ENCODE data around the gene C11orf98. TPM values are rescaled to one million over a fixed set of nuclear protein-coding genes. Genes with fewer than 3 reads are reported as not detected.
"Not testable (repeated sequence)": the region's sequence is repeated elsewhere in the genome, so short reads cannot be mapped to it uniquely, and the experiment has no call there.

The C11orf98 gene
- total RNA-seq, 1 donor from 2014 or later, result 49.2 TPM

DNA sequence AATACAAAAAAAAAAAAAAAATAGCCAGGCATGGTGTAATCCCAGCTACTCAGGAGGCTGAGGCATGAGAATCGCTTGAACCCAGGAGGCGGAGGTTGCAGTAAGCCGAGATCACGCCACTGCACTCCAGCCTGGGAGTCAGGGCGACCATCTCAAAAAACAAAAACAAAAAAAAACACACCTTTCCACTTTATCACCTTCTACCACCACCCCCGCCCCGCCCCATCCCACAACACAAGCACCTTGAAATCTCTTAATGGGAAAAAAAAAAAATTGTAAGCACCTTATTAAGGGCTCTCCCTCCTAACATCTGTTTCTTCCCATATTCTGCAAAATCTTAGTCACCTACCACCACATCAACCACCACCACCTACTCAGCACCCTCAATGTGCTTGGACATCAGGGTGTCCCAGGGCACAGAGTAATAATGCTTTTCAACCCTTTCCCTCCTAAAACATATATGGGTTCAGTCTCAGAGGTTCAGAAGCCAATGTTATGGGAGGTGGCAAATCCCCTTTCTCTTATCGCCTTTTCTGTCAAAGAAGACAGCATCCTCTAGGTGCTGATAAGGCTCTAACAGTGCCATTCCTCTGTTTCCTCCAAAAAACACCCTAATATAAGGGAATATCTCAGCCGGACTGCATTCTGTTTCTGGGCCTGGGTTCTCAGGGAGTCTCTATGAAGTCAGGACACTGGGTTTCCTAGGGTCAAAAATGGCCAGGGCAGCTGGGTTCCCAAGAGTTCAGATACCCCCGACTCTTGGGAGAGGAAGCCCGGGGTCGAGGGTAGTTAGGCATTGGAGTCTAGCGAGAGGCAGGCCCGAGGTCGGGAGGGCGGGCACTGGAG is 12.6 kb downstream of the C11orf98 start:
- no peak for DNase-seq (ENCODE audit: low read depth, low spot score)

DNA sequence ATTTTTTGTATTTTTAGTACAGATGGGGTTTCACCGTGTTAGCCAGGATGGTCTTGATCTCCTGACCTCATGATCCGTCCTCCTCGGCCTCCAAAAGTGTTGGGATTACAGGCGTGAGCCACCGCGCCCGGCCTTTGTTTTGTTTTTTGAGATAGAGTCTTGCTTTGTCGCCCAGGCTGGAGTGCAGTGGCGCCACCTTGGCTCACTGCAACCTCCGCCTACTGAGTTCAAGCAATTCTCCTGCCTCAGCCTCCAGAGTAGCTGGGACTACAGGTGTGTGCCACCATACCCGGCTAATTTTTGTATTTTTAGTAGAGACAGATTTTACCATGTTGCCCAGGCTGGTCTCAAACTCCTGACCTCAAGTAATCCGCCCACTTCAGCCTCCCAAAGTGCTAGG is 14.7 kb downstream of the C11orf98 start:
- DNase-seq (ENCODE audit: low read depth, low spot score), result not testable (repeated sequence)

DNA sequence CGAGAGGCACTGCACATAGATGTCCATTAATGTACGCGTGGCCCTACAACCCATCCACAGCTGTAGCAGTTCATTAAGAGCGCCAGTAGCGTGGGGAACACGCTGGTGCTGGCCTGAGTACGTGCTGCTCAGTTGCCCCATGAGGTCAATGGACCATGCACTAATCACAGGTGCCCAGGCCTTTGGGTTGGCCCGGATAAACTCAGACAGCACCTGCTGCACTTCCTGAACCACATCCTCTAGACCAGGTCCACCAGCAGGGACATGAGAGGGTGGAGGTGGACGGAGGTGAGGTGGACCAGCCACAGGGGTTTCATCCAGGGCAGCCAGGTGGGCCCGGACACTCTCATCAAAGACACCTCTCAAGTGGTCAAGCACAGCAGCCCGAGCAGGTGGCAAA is 15.5 kb downstream of the C11orf98 start:
- DNase-seq (ENCODE audit: low read depth, low spot score), result no peak

DNA sequence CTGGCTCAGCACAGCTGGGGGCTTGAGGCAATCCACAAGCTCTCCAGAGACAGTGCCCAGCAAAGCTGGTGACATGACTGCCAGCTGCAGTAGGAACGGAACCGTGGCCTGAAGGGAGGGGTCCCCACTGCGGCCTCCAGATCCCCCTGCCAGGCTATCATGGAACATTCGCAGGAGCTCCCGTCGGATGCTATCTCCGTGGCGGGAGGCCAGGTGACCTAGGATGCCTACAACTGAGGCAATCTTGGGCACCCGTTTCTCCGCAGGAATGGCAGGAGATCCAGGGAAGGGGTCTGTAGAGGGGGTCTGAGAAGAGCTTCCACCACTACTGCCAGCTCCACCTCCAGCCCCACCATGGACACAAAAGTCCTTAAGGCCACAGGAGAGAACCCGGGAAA is 16.0 kb downstream of the C11orf98 start:
- DNase-seq (ENCODE audit: low read depth, low spot score), result no peak

DNA sequence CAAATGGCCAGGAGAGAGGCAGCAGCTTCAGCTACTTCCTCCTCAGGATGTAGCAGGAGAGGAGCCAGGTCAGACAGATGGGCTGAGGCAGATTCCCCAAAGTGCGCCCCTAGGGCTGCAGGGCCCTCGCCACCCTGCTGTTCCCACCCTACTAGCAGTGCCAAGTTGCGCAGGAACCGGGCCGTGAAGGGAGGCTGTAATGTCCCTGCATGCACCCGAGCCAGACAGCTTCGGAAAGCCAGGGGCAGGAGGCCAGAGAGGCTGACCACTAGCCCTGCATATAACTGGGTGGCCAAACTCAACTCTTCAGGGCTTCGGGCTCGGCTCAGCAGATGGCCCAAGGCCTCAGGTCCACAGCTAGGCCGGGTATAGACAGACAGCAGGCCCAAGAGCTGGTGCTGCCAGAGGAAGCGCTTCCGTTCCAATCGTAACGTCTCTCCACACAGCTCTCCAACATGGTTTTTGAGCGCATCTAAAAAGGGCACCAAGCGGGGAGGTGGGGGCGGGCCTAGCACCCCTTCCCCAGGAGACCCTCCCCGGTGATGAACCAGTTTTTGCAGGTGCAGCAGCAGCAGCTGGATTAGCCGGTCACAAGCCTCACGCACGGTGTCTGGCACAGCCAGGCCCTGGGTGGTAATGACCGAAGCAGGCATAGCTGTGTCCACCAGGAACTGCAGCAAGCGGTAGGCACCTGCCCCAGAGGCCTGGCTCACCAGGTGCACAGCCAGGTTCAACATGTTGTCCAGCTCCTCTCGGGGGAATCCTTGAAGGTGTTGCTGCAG is 16.6 kb downstream of the C11orf98 start:
- no peak for DNase-seq (ENCODE audit: low read depth, low spot score)

DNA sequence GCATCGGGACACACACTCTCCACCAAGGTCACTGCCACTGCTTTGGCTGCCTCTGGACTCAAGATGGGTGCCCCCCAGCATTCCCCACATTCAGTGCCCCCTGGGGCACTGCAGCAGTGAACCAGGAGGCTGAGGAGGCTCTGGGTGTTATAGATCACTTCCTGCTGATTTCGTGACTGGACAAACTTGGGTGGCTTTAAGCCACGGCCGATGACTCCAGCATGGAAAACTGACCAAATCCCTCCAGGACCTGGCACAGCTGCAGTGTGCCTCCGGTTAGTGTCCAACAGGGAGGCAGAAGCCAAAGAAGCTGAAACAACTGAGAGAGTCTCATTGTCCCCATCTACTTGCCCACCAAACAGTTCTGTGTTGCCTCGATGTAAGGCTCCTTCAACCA is 17.4 kb downstream of the C11orf98 start:
- no peak for DNase-seq (ENCODE audit: low read depth, low spot score)

DNA sequence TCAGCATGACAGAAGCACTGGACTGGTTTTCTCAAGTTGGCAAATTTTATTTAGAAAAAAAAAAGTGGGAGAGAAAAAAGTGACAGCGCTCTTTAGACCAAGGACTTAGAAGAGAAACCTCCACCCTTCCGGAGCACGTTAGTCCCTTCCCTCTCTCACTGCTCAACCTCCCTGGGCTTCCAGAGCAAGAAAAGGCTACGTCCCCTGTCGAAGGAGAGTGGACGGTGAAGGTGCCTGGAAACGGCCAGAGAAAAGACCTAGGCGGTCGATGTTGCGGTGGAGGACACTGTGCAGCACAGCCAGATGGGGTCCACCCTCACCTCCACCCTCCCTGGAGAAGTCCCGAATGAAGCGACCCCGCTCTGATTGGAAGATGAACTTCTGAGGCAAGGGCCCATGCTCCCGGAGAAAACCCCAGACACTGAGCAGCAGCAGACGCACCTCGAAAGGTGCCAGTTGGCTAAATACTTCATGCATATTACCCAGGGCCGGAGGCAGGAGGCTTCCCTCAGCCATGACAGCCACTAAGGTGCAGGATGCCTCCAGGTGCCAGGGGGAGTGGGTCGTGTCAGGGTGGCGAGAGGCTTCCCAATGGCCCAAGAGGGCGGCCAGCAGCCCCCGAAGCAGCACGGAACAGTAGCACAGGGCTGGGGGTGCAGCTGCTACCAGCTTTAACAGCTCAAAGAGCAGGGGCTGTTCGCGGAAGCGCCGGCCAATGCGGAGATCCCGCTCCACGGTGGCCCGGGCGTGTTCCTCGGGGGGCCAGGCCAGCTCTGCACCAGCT is 18.0 kb downstream of the C11orf98 start:
- DNase-seq (ENCODE audit: low read depth, low spot score), result no peak

DNA sequence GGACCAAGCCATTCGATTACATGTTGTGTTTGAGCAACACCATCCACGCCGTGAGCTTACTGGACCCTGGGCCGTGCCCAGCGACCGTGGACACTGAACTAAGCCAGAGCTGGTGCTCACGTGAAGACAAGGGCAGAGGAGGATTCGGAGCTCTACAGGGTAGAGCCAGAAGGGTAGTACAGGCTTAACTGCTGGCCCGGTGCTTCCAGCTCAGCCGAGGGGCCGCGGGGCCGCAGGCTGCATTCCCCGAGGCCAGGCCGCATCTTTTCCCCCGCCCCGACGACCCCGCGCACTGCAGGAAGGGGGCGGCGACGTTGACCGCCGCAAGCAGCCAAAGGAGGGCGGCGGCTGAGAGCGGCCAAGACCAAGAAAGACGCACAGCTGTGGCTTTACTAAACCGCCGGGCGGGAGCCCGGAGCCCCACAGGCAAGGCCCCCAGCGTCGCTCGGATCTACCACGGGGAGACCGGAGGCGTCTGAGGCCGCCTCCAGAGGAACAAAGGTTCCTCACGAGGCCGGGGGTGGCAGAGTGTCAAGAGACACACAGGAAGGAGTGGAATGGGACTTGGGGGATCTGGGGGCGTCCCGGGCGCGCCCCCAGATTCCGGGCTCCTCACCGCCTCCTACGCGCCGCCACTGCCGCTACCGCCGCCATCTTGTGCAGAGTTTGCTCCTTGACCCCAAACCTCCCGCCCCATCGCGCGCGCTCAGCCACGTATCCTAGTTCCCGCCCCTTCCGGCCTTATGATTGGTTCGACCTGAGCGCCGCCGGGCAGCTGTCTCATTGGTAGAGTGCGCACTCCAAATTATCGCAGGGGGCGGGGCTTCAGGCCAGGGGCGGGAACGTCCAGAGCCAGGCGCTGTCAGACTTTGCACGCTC is 18.8 kb downstream of the C11orf98 start, which contains the start of gene GANAB:
TSS of gene GANAB (minus strand) at position 668 of the 879 bp plus-strand sequence. CDS start at position 654, 14 bp downstream.
- peak; percentile 92 for DNase-seq (ENCODE audit: low read depth, low spot score)

DNA sequence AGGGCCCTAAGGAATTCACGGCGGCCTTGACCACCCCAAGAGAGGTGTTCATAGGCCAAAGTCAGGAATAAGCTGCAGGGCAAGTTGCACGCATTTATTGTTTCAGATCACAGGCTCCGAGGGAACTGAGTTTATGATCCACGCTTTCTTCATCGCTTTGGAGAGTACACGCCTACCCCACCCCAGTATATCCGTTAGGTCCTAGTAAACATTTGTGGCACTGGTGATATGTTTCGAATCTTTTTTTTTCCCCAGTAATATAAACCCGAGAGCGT is 19.4 kb downstream of the C11orf98 start:
- no peak for DNase-seq (ENCODE audit: low read depth, low spot score)

DNA sequence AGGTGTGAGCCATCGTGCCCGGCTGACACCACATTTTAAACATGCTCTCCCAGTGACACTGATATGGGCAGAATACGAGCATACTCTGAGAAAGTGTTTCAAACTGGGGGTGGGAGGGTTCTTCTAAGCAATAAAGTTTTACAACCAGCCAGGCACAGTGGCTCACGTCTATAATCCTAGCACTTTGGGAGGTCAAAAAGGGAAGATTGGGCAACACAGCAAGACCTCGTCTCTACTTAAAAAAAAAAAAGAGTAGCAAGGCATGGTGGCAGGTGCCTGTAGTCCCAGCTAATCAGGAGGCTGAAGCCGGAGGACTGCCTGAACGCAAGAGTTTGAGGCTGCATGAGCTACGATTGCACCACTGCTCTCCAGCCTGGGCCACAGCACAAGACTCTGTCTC is 20.8 kb downstream of the C11orf98 start:
- DNase-seq (ENCODE audit: low read depth, low spot score), result no peak

DNA sequence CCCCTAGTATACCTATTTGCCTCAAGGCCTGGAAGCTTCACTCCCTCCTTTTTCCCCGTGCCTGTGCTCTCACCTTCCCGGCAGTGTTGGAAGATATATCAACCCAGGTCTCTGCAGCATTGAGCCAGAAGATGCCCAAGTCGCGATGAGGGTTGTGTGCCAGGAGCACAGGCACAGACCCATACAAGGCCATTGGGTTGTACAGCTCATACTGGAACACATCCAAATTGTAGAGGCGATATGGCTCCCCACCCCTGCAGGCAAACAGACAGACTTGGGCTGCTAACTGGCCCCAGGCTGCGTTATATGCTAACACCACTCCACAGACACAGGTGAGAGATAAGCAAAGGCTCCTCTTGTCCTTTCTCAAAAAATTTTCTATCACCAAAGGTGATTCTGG is 32.5 kb downstream of the C11orf98 start:
- no peak for DNase-seq (ENCODE audit: low read depth, low spot score)

DNA sequence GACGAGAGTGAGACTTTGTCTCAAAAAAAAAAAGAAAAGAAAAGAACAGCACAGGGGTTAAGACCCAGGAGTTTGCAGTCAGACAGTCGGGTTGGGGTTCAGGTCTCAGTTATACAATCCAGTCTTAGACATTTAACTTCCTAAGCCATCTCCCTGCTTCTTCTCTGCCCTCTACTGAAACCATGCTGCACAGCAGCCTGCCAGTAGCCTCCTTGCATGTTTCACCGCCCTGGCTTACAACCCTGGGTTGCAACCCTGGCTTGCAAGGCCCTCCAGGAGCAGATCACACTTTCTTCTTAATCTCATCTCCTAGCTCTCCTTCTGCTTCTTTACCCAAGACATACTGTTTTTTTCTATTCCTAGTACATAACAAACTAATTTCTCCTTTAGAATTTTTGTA is 37.3 kb downstream of the C11orf98 start:
- no peak for DNase-seq (ENCODE audit: low read depth, low spot score)

DNA sequence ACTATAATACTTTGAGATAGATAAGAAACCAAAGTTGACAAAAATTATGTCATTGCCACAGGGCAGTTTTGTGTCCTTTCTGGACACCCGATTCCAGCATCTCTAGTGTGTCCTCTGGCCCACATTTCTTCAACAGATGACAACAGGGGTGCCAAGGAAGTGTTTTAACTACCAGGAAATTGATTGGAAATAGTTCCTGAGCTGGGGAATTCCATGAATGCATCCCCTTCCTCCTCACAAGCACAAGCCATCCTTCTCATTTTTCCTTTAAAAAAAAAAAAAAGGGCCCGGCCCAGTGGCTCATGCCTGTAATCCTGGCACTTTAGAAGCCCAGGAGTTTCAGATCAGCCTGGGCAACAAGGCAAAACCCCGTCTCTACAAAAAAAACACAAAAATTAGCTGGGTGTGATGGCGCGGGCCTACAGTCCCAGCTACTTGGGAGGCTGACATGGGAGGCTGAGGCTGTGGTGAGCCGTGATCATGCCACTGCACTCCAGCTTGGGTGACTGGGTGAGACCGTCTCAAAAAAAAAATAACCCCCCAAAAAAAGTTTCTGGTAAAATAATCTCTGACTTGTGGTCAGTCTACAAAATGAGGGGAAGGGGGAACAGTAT is 42.4 kb downstream of the C11orf98 start:
- DNase-seq (ENCODE audit: low read depth, low spot score), result no peak

DNA sequence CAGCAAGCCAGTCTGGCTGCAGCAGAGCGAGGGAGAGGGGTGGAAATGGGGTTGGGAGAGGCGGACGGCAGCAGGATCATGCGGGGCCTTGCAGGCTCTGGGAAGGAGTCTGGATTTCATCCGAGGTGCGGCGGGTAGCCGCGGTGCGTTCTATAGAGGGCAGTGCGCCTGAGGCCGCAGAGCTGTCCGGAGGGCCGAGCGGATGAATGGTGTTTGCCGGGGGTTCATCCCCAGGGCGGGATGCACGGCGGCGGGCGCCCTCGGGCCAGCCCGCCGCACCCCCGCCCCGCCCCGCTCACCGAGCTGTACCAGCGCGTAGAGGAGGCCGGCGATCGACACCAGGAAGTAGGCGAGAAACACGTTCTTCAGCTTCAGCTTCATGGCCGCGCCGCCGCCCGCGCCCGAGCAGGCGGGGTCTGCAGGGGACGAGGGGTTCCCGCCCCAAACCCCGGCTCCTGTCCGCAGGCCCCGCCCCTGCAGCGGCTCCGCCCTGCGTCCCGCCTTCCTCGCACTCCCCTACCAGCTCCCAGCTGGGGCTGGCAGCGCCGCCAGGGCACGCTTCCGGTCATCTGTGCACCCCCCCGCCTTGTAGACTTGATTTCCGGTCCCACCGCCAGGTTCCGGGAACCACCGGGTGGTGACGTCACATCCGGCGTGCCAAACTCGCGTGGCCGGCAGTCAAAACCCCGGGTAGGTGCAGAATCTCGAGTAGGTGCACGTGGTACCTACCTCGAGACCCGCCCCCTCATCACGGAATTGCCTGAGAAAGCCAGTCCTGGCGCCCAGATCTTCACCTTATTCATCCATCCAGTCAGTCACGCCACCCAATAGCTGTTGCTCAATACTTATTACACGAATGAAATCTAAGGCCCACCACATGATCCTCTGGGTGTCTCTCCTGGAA is 43.2 kb downstream of the C11orf98 start, which contains the start of gene B3GAT3:
TSS of gene B3GAT3 (minus strand) at position 420 of the 904 bp plus-strand sequence. CDS start at position 381, 39 bp downstream.
- peak; percentile 88 for DNase-seq (ENCODE audit: low read depth, low spot score)

DNA sequence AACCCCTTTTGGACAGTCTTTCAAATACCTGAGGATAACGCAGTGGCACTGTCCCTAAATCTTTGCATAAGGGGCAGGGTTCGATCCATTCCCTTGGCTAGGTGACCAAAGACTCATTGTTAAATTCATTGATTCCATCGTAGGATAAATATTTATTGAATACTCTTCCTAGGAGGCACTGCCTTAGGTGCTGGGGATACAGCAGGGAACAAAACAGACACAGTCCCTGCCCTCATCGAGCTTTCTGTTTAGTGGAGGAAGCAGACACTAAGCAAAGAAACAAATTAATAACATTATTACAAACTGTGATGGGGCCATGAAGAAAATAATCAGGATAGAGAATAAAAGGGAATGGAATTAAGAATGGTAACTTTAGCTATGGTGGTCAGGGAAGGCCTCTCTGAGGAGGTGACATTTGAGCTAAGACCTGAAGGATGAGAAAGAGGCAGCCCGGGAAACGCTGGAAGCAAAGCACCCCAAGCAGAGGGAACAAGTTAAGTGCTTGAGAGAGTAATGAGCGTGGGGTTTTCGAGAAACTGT is 43.9 kb downstream of the C11orf98 start:
- no peak for DNase-seq (ENCODE audit: low read depth, low spot score)

DNA sequence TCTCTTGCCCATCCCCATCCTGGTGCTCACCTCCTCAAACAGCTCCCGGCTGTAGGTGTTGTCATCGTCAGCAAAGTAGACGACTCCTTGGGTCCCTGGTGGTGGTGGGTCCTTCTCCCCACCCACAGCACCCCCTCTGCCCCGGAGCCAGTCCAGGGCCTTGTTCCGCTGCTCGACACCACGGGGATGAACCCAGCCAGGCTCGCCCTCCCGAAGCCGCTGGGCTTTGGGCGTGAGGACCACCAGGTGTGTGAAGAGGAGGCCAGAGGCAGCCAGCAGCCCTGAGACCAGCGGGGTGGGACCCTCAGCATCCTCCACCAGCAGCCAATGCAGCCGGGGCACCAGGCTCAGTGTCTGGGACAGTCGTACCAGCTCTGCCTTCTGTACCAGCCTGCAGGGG is 48.1 kb downstream of the C11orf98 start:
- DNase-seq (ENCODE audit: low read depth, low spot score), result not testable (repeated sequence)

DNA sequence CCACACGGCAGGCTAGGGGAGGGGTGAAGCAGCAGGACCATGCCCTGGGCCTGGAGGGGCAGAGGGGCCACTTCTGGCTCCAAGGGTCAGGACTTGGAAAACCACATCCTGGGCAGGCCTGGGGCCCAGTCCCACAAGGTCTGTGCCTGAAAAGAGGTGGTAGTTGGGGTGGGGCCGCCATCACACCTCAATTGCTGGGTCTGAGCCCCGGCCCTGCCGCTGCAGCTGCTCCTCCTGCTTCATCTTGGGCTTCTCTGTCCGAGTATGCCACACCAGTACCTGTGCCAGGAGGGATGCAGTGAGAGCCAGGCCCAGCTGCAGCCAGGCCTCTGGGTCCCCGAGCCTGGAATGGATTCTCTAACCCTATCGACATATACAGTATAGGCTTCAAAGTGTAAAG is 49.5 kb downstream of the C11orf98 start:
- DNase-seq (ENCODE audit: low read depth, low spot score), result no peak

DNA sequence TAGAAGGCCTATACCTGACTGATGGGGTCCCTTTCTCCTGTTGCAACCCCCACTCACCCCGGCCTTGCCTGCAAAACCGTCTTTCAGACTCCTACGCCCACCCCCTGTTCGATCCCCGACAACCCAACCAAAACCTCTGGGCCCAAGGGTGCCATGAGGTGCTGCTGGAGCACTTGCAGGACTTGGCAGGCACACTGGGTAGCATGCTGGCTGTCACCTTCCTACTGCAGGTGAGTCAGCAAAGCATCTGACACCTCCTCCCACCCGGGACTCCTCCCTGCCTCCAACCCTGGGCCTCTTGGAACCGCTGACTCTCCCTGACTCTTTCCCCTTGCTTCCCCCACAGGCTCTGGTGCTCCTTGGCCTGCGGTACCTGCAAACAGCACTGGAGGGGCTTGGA is 50.7 kb downstream of the C11orf98 start:
- DNase-seq (ENCODE audit: low read depth, low spot score), result no peak

DNA sequence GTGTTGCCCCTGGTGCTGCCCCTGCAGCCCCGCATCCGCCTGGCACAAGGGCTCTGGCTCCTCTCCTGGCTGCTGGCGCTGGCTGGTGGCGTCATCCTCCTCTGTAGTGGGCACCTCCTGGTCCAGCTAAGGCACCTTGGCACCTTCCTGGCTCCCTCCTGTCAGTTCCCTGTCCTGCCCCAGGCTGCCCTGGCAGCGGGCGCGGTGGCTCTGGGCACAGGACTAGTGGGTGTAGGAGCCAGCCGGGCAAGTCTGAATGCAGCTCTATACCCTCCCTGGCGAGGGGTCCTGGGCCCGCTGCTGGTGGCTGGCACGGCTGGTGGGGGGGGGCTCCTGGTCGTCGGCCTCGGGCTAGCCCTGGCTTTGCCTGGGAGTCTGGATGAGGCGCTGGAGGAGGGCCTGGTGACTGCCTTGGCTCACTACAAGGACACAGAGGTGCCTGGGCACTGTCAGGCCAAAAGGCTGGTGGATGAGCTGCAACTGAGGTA is 51.7 kb downstream of the C11orf98 start:
- no peak for DNase-seq (ENCODE audit: low read depth, low spot score)
